Esophagus muscularis mucosa (tissue), 4 donors: ENCODE measurements around the gene PCDH10. TPM values are rescaled to one million over a fixed set of nuclear protein-coding genes. Genes with fewer than 3 reads are reported as not detected.

Experiments used
- DNase-seq: peaks from one replicate; pipeline ENCODE4 v3.0.0-alpha.2; 2017; ENCODE audit errors: extremely low spot score
- H3K27ac ChIP-seq, 4 donors: fragments of 200-600 bp; sonication (generic); replicated peaks in 1 of 4; 1 replicate in 3 of 4; 2 replicates in 1 of 4; pipeline ENCODE4 v1.5.1; 2016 to 2019; ENCODE audit warnings: mild to moderate bottlenecking in 1 of 4
- H3K27me3 ChIP-seq, 4 donors: fragments of 200-600 bp; sonication (generic); one replicate each; pipeline versions ENCODE4 v1.5.1 to v1.6.0; 2016 to 2019
- H3K36me3 ChIP-seq, 4 donors: fragments of 200-600 bp; sonication (generic); one replicate each; pipeline ENCODE4 v1.5.1; 2016 to 2019
- H3K4me1 ChIP-seq, 4 donors: fragments of 200-600 bp; sonication (generic); one replicate each; pipeline ENCODE4 v1.5.1; 2016 to 2019
- H3K4me3 ChIP-seq, 4 donors: fragments of 200-600 bp; sonication (generic); 1 replicate in 2 of 4; 2 replicates in 2 of 4; pipeline ENCODE4 v1.5.1; 2016 to 2019; ENCODE audit warnings: mild to moderate bottlenecking in 4 of 4, moderate library complexity in 1 of 4
- H3K9me3 ChIP-seq, 4 donors: fragments of 200-600 bp; sonication (generic); 1 replicate in 3 of 4; 2 replicates in 1 of 4; pipeline ENCODE4 v1.5.1; 2016 to 2019
- CTCF ChIP-seq, 3 experiments: fragments of 200-600 bp in 2 of 3; fragments of 450-650 bp in 1 of 3; sonication (generic) in 2 of 3; IDR thresholded peaks; one replicate each; pipeline ENCODE4 v1.5.1; 2017 to 2019; ENCODE audit warnings: antibody characterized with exemption in 3 of 3, mild to moderate bottlenecking in 2 of 3, moderate library complexity in 1 of 3
- EP300 ChIP-seq: sonication (generic); formaldehyde crosslinking; IDR thresholded peaks from one replicate; pipeline ENCODE4 v1.6.1; 2017; ENCODE audit warnings: antibody characterized with exemption
- POLR2A ChIP-seq: fragments of 450-650 bp; IDR thresholded peaks from one replicate; pipeline ENCODE4 v1.6.1; 2017; ENCODE audit warnings: antibody characterized with exemption, moderate library complexity, mild to moderate bottlenecking, low read depth
- POLR2AphosphoS5 ChIP-seq, 2 donors: sonication (generic); formaldehyde crosslinking; IDR thresholded peaks; one replicate each; pipeline ENCODE4 v1.6.1; 2017; ENCODE audit warnings: antibody characterized with exemption in 2 of 2
- WGBS: methylation state at CpG from one replicate; pipeline ENCODE4 v1.1.5; 2018; 5-methylcytosine and 5-hydroxymethylcytosine counted together
- intact Hi-C: fragments of 100-400 bp; cut with DNase I; formaldehyde crosslinking; loops from one replicate; pipeline ENCODE4 v1.15.1; 2023
- total RNA-seq, 4 donors: library from RNA; depleted of rRNA; stranded (reverse); fragments of >200 nt; gene quantifications; one replicate each; pipeline versions ENCODE4 v1.1.0 to v1.2.1, GENCODE V29; 2016

PCDH10 gene
- total RNA-seq, 4 donors from 2014 or later, result 0.42 to 0.71 (median 0.62) TPM

DNA sequence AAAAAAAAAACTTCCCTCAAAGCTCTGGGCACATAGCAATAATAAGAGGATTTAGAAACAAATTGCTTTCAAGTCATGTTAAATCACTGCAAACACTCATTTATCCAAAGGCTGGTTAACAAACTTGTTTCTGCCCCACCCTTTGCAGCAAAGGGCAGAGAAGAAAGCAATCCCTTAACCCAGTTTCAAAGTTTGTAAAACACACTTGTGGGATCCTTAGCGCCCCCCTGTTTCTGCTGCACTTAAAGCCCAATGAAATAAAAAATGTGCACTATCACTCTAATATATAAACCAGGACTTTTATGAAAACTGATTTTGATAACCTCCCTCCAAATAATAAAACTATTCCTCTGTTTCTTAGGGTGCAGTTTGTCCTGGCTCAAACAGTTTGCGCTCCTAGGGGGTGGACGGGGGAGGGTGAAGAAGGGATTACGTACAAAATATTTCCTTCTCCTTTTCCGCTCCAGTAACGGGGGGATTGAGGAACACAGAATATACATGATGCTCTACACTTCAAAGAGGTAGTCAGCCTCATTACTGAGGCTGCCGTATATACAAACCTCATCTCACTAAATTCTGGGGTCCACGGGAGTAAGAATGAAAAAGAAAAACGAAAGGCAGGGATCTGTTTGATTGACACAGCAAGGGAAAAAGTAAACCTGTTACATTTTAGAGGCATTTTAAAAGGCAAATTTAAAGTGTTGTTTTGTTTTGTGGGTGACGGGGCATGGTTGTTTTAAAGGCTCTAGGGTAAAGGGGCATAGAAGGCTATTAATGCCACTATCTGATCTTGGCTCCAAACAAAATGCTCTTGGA, 3.1 kb upstream of the PCDH10 start:
- intact Hi-C loops, result no loop called here
- H3K27me3 ChIP-seq, result peaks cover 0 to 30% (median 11%) of the 10 kb centered on the region in 4 donors
- no peak overlapping the region for H3K27ac ChIP-seq
- H3K4me1 ChIP-seq, result peaks cover 42 to 52% (median 49%) of the 10 kb centered on the region in 4 donors
- H3K4me3 ChIP-seq, result peak overlapping the region; percentile 51 to 62 (median 56)
- no peak for TF ChIP-seq EP300
- TF ChIP-seq CTCF (IDR thresholded peaks at IDR 0.05), result no peak
- TF ChIP-seq POLR2A, result no peak
- no peak for TF ChIP-seq POLR2AphosphoS5 (IDR thresholded peaks at IDR 0.05)
- DNase-seq, result no peak
- H3K36me3 ChIP-seq, result no peaks in the 10 kb centered on the region
- 10% methylated on average over 10 of the region's 10 CpGs for WGBS
- H3K9me3 ChIP-seq, result no peaks in the 10 kb centered on the region

GRCh38 chr4:133146574-133147241, 2.4 kb upstream of the PCDH10 start:
- H3K27me3 ChIP-seq, result peaks cover 4 to 38% (median 18%) of the 10 kb centered on the region in 4 donors
- no peaks in the 10 kb centered on the region for H3K36me3 ChIP-seq
- H3K4me1 ChIP-seq, result peaks cover 49 to 60% (median 56%) of the 10 kb centered on the region in 4 donors
- no peak overlapping the region for H3K27ac ChIP-seq
- intact Hi-C loops, result no loop called here
- no peaks in the 10 kb centered on the region for H3K9me3 ChIP-seq
- TF ChIP-seq EP300, result no peak
- TF ChIP-seq CTCF (IDR thresholded peaks at IDR 0.05), result peak; percentile 76 to 98 (median 80)
- H3K4me3 ChIP-seq, result peak overlapping the region; percentile 51 to 62 (median 56)
- no peak for DNase-seq
- 2% methylated on average over 23 of the region's 29 CpGs for WGBS

DNA sequence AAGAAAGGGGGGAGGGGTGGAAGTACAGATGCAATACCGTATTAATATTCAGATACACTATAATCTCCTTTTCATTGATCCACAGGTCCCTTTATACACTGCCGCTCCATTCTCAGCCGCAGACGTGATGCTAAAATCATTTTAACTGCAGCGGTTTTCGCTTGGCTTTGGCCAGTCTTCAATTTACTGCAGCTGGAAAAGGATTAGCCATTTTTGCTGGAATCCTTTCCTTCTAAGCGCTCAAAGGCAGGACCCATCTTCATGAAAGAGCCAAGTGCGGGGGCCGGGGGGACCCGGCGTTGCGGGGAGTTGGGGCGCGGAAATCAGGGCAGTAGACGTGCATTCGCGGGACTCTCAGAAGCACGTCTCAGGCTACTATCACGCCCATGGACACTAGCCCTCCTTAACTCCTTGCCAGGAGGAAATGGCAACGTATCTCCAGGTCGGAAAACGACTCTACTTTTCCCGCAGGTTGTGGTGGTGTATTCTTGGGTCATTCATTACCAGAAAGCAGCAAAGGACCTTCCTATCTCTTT, 1.7 kb upstream of the PCDH10 start:
- 1% methylated on average over 23 of the region's 23 CpGs for WGBS
- peak overlapping the region; percentile 51 to 62 (median 56) for H3K4me3 ChIP-seq
- no peak for DNase-seq
- H3K27me3 ChIP-seq, result peaks cover 6 to 44% (median 24%) of the 10 kb centered on the region in 4 donors
- intact Hi-C loops, result no loop called here
- no peak overlapping the region for H3K27ac ChIP-seq
- H3K9me3 ChIP-seq, result no peaks in the 10 kb centered on the region
- no peak for TF ChIP-seq POLR2AphosphoS5 (IDR thresholded peaks at IDR 0.05)
- no peak for TF ChIP-seq CTCF (IDR thresholded peaks at IDR 0.05)
- TF ChIP-seq EP300, result no peak
- no peak for TF ChIP-seq POLR2A
- H3K4me1 ChIP-seq, result peaks cover 56 to 66% (median 63%) of the 10 kb centered on the region in 4 donors
- no peaks in the 10 kb centered on the region for H3K36me3 ChIP-seq

DNA sequence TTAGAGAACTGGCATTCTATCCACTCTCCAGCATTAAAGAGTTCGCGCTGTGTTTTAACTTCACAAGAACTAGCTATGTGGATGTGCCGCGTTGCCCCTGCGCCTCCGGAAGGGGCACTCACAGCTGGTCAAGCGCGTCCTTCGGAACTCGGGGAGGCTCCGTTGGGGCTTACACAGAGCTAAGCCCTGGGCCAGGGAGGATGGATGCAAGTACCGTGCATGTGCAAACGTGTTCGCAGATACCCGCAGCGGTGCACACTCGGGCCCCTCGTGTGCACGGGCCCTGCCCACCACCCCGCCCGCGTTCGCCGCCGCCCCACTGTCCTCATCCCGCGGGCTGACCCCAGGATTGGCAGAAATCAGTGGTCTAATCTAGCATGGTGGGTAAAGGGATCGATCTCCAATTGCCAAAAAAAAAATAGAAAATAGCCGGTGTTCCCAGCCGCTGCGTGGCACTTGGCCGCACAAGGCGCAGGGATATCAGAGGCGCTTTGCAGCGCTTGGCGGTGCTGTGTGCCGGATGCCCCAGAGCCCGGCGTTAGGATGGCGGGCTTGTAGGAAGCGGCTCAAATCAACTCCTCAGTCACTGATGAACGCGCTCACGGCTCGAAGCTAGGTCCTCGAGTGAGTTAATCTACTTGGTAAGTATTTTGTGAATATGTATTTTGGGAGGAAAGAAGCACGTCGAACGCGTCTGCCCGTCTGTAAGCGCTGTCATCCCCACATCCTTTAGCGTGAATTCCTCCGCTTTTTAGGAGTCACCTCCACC, 989 bp upstream of the PCDH10 start:
- Histone ChIP-seq H3K27ac (no peak overlapping the region), H3K36me3 (no peaks in the 10 kb centered on the region), H3K4me3 (peak overlapping the region; percentile 51 to 62 (median 56)), H3K4me1 (peaks cover 62 to 74% (median 70%) of the 10 kb centered on the region in 4 donors), H3K9me3 (no peaks in the 10 kb centered on the region), H3K27me3 (peaks cover 6 to 52% (median 25%) of the 10 kb centered on the region in 4 donors)
- DNase-seq, result no peak
- 3% methylated on average over 36 of the region's 54 CpGs for WGBS
- intact Hi-C loops, result no loop called here
- peak in 1 of 3 experiments; percentile 17 for TF ChIP-seq CTCF (IDR thresholded peaks at IDR 0.05)
- TF ChIP-seq EP300, result no peak
- no peak for TF ChIP-seq POLR2A
